K562 (cell line): Measurements from ENCODE around the gene TMPO. TPM values are rescaled to one million over a fixed set of nuclear protein-coding genes. Genes with fewer than 3 reads are reported as not detected.

Experiments used
- BMI1 ChIP-seq: fragments of 150-350 bp; IDR thresholded peaks from 2 replicates; pipeline ENCODE4 v1.6.1; 2014; ENCODE audit warnings: low read length
- CBFA2T2 ChIP-seq: fragments of 450-650 bp; conservative IDR thresholded peaks from 2 replicates; pipeline ENCODE4 v1.6.1; 2017; ENCODE audit warnings: mild to moderate bottlenecking
- CHD1 ChIP-seq: fragments of 200-600 bp; sonication (generic); IDR thresholded peaks from one replicate; pipeline ENCODE4 v1.6.1; 2012; ENCODE audit warnings: mild to moderate bottlenecking, moderate library complexity, low read length, inconsistent platforms
- CHD4 ChIP-seq: fragments of 200-600 bp; sonication (generic); IDR thresholded peaks from 3 replicates; pipeline ENCODE4 v1.6.1; 2012; ENCODE audit warnings: low read depth, mild to moderate bottlenecking, mixed read lengths, low read length, inconsistent platforms; ENCODE audit not compliant: insufficient read depth, insufficient replicate concordance, poor library complexity, severe bottlenecking
- DNMT1 ChIP-seq: fragments of 450-650 bp; IDR thresholded peaks from 2 replicates; pipeline ENCODE4 v1.6.1; 2016; ENCODE audit warnings: antibody characterized with exemption, mild to moderate bottlenecking
- DPF2 ChIP-seq: fragments of 450-650 bp; IDR thresholded peaks from 2 replicates; pipeline ENCODE4 v1.6.1; 2016
- ELF4 ChIP-seq: fragments of 450-650 bp; formaldehyde crosslinking; IDR thresholded peaks from 2 replicates; pipeline ENCODE4 v1.4.0; 2022; ENCODE audit warnings: missing genetic modification characterization
- HCFC1 ChIP-seq: IDR thresholded peaks from 2 replicates; pipeline ENCODE4 v1.6.1; 2012; ENCODE audit warnings: low read depth, low read length, improper control_type of control experiment
- HLTF ChIP-seq: fragments of 450-650 bp; IDR thresholded peaks from 2 replicates; pipeline ENCODE4 v1.6.1; 2016
- IRF2 ChIP-seq: sonication (generic); formaldehyde crosslinking; IDR thresholded peaks from 2 replicates; pipeline ENCODE4 v1.8.1; 2022; ENCODE audit warnings: mild to moderate bottlenecking, missing genetic modification reagents
- KLF6 ChIP-seq: fragments of 250-450 bp; sonication (Bioruptor Pico); IDR thresholded peaks from 2 replicates; pipeline ENCODE4 v1.4.0; 2020; ENCODE audit warnings: mild to moderate bottlenecking, moderate library complexity, borderline replicate concordance
- LEF1 ChIP-seq: fragments of 450-650 bp; IDR thresholded peaks from 2 replicates; pipeline ENCODE4 v1.6.1; 2016; ENCODE audit warnings: mild to moderate bottlenecking
- MAFK ChIP-seq: IDR thresholded peaks from 2 replicates; pipeline ENCODE4 v1.6.1; 2011; ENCODE audit warnings: low read length, improper control_type of control experiment
- MCM5 ChIP-seq: fragments of 450-650 bp; IDR thresholded peaks from 2 replicates; pipeline ENCODE4 v1.6.1; 2016; ENCODE audit warnings: low read depth
- POLR2A ChIP-seq: fragments of 450-650 bp; conservative IDR thresholded peaks from 2 replicates; pipeline ENCODE4 v1.6.1; 2016
- RB1 ChIP-seq: fragments of 450-650 bp; IDR thresholded peaks from 2 replicates; pipeline ENCODE4 v1.6.1; 2017; ENCODE audit warnings: low read depth, mild to moderate bottlenecking
- RBM15 ChIP-seq: fragments of 200-400 bp; formaldehyde crosslinking; IDR thresholded peaks from 2 replicates; pipeline ENCODE4 v1.6.1; 2018; ENCODE audit warnings: mild to moderate bottlenecking, low read length, moderate library complexity; ENCODE audit not compliant: insufficient read depth
- SNIP1 ChIP-seq: fragments of 450-650 bp; IDR thresholded peaks from 2 replicates; pipeline ENCODE4 v1.7.1; 2017; ENCODE audit warnings: low read depth, mild to moderate bottlenecking
- WHSC1 ChIP-seq: IDR thresholded peaks from one replicate; pipeline ENCODE4 v1.6.1; 2012; ENCODE audit warnings: low read length, control low read depth, inconsistent platforms
- YBX1 ChIP-seq: fragments of 450-650 bp; IDR thresholded peaks from 2 replicates; pipeline ENCODE4 v1.7.1; 2016; ENCODE audit warnings: mild to moderate bottlenecking
- YY1 ChIP-seq, 3 experiments: IDR thresholded peaks; 2 replicates each; pipeline ENCODE4 v1.6.1; 2011; ENCODE audit warnings: low read length in 2 of 3, mild to moderate bottlenecking in 2 of 3, moderate library complexity in 2 of 3, borderline replicate concordance in 1 of 3, control low read depth in 1 of 3, low read depth in 1 of 3; ENCODE audit not compliant: insufficient read depth in 3 of 3, insufficient replicate concordance in 2 of 3, control insufficient read depth in 1 of 3, insufficient read length in 1 of 3; ENCODE audit errors: extremely low read depth in 1 of 3
- ZNF197 ChIP-seq: fragments of 200-800 bp; sonication (Bioruptor generic); IDR thresholded peaks from 2 replicates; pipeline ENCODE4 v1.6.1; 2016; ENCODE audit warnings: low read depth, missing genetic modification characterization, missing compliant biosample characterization
- ZNF354B ChIP-seq: fragments of 250-450 bp; sonication (Bioruptor Pico); IDR thresholded peaks from 2 replicates; pipeline ENCODE4 v1.4.0; 2020
- ZNF408 ChIP-seq: fragments of 250-450 bp; sonication (Bioruptor Pico); IDR thresholded peaks from 2 replicates; pipeline ENCODE4 v1.4.0; 2020; ENCODE audit warnings: low read depth, mild to moderate bottlenecking, moderate library complexity
- ZNF668 ChIP-seq: fragments of 250-450 bp; sonication (Bioruptor Pico); IDR thresholded peaks from 2 replicates; pipeline ENCODE4 v1.8.0; 2022; ENCODE audit warnings: mild to moderate bottlenecking, inconsistent platforms
- ZNF77 ChIP-seq: fragments of 250-450 bp; sonication (Bioruptor Pico); IDR thresholded peaks from 2 replicates; pipeline ENCODE4 v1.5.0; 2020
- ZNF778 ChIP-seq: fragments of 450-650 bp; formaldehyde crosslinking; IDR thresholded peaks from 2 replicates; pipeline ENCODE4 v1.4.0; 2020; ENCODE audit warnings: mild to moderate bottlenecking, moderate library complexity
- polyA plus RNA-seq, 8 experiments: library from polyadenylated mRNA; depleted of rRNA in 4 of 8; stranded (reverse) in 5 of 8; unstranded in 3 of 8; fragments of >200 nt; fragmentation: Nextera tagmentation in 2 of 8; fragmentation: Illumina TruSeq in 1 of 8; extraction: Ambion mirVana in 2 of 8; extraction: Trizol in 1 of 8; gene quantifications; 2 replicates each; pipeline versions ENCODE4 v1.2.1 to v1.2.3, GENCODE V29; 2011 to 2014; ENCODE audit warnings: inconsistent platforms in 1 of 8, missing spikeins in 1 of 8
- total RNA-seq, 7 experiments: library from RNA; depleted of rRNA in 6 of 7; stranded (reverse); fragments of >200 nt in 6 of 7; fragmentation: Illumina TruSeq in 2 of 7; extraction: Trizol in 2 of 7; gene quantifications; 2 replicates each; pipeline versions ENCODE4 v1.2.1 to v1.2.3, GENCODE V29; 2011 to 2021; ENCODE audit warnings: low replicate concordance in 1 of 7
- TF ChIP-seq, protein P1 (sequence below): fragments of 450-650 bp; IDR thresholded peaks from 2 replicates; pipeline ENCODE4 v1.6.1; 2016; ENCODE audit warnings: missing biosample characterization, missing genetic modification characterization
- TF ChIP-seq, protein P2 (sequence below): fragments of 200-400 bp; formaldehyde crosslinking; IDR thresholded peaks from 2 replicates; pipeline ENCODE4 v1.6.1; 2017; ENCODE audit warnings: mild to moderate bottlenecking, low read depth, low read length, moderate library complexity

TMPO gene
- total and polyA plus RNA-seq, 9 of the 15 experiments (the other 6 are each of a cell fraction or from before 2014, with no cell fraction given), result 62.1 to 263 (median 182) TPM

DNA sequence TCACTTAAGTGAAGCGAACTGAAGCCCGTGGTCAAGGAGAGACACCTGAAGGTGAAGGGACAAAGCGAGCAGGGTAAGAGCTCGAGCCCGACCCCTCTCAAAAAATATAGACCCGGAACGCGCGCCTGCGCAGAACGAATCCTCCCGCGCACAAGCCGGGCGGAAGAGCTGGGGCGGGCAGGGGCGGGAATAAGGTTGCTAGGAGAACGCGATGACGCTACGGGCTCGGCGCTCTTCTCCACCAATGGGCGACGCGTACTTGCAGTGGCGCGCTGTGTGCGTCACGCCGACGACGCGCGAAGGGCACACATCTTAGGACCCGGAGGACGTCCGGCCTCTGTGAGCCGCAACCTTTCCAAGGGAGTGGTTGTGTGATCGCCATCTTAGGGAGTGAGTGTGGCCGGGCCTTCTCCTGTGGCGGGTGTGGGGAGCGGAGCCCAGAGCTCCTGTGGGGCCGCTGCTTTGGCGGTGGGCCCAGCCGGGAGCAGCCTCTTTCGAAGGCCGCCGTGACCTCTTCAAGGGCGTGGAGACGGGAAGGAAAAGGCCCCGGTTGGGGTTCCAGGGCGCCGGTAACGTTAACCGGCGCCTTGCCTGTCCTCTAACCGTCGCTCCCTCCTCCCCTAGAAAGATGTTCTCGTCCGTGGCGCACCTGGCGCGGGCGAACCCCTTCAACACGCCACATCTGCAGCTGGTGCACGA, 78.1 kb downstream of the TMPO start, which contains the start of gene SLC25A3 (continued):
- TF ChIP-seq KLF6 (peak; percentile 19; the same call in 1 of the 2 replicates), DNMT1 (no peak), SNIP1 (no peak), CBFA2T2 (no peak), ZNF778 (CRISPR knock-in tag) (no peak), ZNF354B (CRISPR knock-in tag) (no peak), RB1 (peak; percentile 85), ZNF197 (0 out of 2 replicates have a peak, but pooled peaks have one; percentile 70), LEF1 (no peak), WHSC1 (no peak), POLR2A (peak; percentile 98), YBX1 (no peak), ZNF408 (CRISPR knock-in tag) (no peak), HLTF (no peak), ZNF668 (CRISPR knock-in tag) (0 out of 2 replicates have a peak, but pooled peaks have one; percentile 63), HCFC1 (peak; percentile 84), MAFK (no peak), ELF4 (no peak), RBM15 (no peak), MCM5 (no peak), DPF2 (no peak), CHD4 (no peak), BMI1 (peak; percentile 75; the same call in 1 of the 2 replicates), ZNF77 (CRISPR knock-in tag) (no peak), YY1 (IDR thresholded peaks at IDR 0.05; ENCODE audit: borderline replicate concordance in 1 of 3, control insufficient read depth in 1 of 3, extremely low read depth in 1 of 3, insufficient read depth in 3 of 3, insufficient read length in 1 of 3, insufficient replicate concordance in 2 of 3, low read depth in 1 of 3, low read length in 2 of 3) (peak; percentile 59 to 93 (median 87)), CHD1 (no peak), IRF2 (CRISPR knock-in tag) (no peak)
- TF ChIP-seq, protein P1, sequence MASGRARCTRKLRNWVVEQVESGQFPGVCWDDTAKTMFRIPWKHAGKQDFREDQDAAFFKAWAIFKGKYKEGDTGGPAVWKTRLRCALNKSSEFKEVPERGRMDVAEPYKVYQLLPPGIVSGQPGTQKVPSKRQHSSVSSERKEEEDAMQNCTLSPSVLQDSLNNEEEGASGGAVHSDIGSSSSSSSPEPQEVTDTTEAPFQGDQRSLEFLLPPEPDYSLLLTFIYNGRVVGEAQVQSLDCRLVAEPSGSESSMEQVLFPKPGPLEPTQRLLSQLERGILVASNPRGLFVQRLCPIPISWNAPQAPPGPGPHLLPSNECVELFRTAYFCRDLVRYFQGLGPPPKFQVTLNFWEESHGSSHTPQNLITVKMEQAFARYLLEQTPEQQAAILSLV (tag), result no peak
- TF ChIP-seq, protein P2, sequence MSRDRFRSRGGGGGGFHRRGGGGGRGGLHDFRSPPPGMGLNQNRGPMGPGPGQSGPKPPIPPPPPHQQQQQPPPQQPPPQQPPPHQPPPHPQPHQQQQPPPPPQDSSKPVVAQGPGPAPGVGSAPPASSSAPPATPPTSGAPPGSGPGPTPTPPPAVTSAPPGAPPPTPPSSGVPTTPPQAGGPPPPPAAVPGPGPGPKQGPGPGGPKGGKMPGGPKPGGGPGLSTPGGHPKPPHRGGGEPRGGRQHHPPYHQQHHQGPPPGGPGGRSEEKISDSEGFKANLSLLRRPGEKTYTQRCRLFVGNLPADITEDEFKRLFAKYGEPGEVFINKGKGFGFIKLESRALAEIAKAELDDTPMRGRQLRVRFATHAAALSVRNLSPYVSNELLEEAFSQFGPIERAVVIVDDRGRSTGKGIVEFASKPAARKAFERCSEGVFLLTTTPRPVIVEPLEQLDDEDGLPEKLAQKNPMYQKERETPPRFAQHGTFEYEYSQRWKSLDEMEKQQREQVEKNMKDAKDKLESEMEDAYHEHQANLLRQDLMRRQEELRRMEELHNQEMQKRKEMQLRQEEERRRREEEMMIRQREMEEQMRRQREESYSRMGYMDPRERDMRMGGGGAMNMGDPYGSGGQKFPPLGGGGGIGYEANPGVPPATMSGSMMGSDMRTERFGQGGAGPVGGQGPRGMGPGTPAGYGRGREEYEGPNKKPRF, result no peak
